GM12878 (cell line): ENCODE results near the gene ELAVL2.

Experiments used
- CTCF ChIP-seq, 3 experiments: IDR thresholded peaks in 2 of 3; conservative IDR thresholded peaks in 1 of 3; 2 replicates each; pipeline ENCODE4 v1.5.1; 2011; ENCODE audit warnings: low read depth in 3 of 3, low read length in 3 of 3, mild to moderate bottlenecking in 3 of 3, control low read depth in 2 of 3, moderate library complexity in 2 of 3, inconsistent platforms in 1 of 3, mixed read lengths in 1 of 3; ENCODE audit not compliant: control insufficient read depth in 2 of 3, insufficient read depth in 1 of 3; ENCODE audit errors: extremely low read depth in 1 of 3
- ETV6 ChIP-seq, 2 experiments: fragments of 450-650 bp in 1 of 2; IDR thresholded peaks in 1 of 2; conservative IDR thresholded peaks in 1 of 2; 2 replicates each; pipeline ENCODE4 v1.6.1; 2014; ENCODE audit warnings: antibody characterized with exemption in 1 of 2, borderline replicate concordance in 1 of 2, low read depth in 1 of 2, mild to moderate bottlenecking in 1 of 2, moderate library complexity in 1 of 2
- FOXM1 ChIP-seq: IDR thresholded peaks from 2 replicates; pipeline ENCODE4 v1.6.1; 2012; ENCODE audit warnings: low read depth, mild to moderate bottlenecking, inconsistent platforms, low read length, moderate library complexity
- NBN ChIP-seq: fragments of 450-650 bp; IDR thresholded peaks from 2 replicates; pipeline ENCODE4 v1.6.1; 2016
- PAX8 ChIP-seq: fragments of 450-650 bp; IDR thresholded peaks from 2 replicates; pipeline ENCODE4 v1.6.1; 2017; ENCODE audit warnings: mild to moderate bottlenecking, moderate library complexity
- POLR2A ChIP-seq: IDR thresholded peaks from 2 replicates; pipeline ENCODE4 v1.6.1; 2011; ENCODE audit warnings: low read depth, mild to moderate bottlenecking, low read length
- SMC3 ChIP-seq: IDR thresholded peaks from 2 replicates; pipeline ENCODE4 v1.6.1; 2011; ENCODE audit warnings: low read length, improper control_type of control experiment, borderline replicate concordance
- SPI1 ChIP-seq: IDR thresholded peaks from 2 replicates; pipeline ENCODE4 v1.6.1; 2011; ENCODE audit warnings: low read depth, mild to moderate bottlenecking, low read length, moderate library complexity, borderline replicate concordance; ENCODE audit not compliant: insufficient read depth
- TF ChIP-seq, protein P1 (sequence below): IDR thresholded peaks from 2 replicates; pipeline ENCODE4 v1.6.1; 2012; ENCODE audit warnings: low read depth, low read length, improper control_type of control experiment

GRCh38 chr9:23750808-23751207 is 75.2 kb downstream of the ELAVL2 start:
- TF ChIP-seq PAX8, result no peak
- no peak for TF ChIP-seq SPI1
- no peak for TF ChIP-seq ETV6 (conservative IDR thresholded peaks at IDR 0.05 in 1 of 2, IDR thresholded peaks at IDR 0.05 in 1 of 2; ENCODE audit: borderline replicate concordance in 1 of 2, low read depth in 1 of 2)
- TF ChIP-seq CTCF (IDR thresholded peaks at IDR 0.05 in 2 of 3, conservative IDR thresholded peaks at IDR 0.05 in 1 of 3; ENCODE audit: control insufficient read depth in 2 of 3, extremely low read depth in 1 of 3, insufficient read depth in 1 of 3, low read depth in 3 of 3, low read length in 3 of 3), result no peak
- no peak for TF ChIP-seq POLR2A
- TF ChIP-seq, protein P1, sequence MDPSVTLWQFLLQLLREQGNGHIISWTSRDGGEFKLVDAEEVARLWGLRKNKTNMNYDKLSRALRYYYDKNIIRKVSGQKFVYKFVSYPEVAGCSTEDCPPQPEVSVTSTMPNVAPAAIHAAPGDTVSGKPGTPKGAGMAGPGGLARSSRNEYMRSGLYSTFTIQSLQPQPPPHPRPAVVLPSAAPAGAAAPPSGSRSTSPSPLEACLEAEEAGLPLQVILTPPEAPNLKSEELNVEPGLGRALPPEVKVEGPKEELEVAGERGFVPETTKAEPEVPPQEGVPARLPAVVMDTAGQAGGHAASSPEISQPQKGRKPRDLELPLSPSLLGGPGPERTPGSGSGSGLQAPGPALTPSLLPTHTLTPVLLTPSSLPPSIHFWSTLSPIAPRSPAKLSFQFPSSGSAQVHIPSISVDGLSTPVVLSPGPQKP, result no peak
- TF ChIP-seq SMC3, result no peak
- TF ChIP-seq FOXM1, result no peak
- no peak for TF ChIP-seq NBN
